GM12801 (cell line): ENCODE measurements around the gene TTC1.

Experiments used
- TF ChIP-seq, protein P1 (sequence below): IDR thresholded peaks from one replicate; pipeline ENCODE4 v1.5.1; 2011; ENCODE audit warnings: control low read depth; ENCODE audit not compliant: insufficient read length; ENCODE audit errors: extremely low read depth

Gene TTC1

DNA sequence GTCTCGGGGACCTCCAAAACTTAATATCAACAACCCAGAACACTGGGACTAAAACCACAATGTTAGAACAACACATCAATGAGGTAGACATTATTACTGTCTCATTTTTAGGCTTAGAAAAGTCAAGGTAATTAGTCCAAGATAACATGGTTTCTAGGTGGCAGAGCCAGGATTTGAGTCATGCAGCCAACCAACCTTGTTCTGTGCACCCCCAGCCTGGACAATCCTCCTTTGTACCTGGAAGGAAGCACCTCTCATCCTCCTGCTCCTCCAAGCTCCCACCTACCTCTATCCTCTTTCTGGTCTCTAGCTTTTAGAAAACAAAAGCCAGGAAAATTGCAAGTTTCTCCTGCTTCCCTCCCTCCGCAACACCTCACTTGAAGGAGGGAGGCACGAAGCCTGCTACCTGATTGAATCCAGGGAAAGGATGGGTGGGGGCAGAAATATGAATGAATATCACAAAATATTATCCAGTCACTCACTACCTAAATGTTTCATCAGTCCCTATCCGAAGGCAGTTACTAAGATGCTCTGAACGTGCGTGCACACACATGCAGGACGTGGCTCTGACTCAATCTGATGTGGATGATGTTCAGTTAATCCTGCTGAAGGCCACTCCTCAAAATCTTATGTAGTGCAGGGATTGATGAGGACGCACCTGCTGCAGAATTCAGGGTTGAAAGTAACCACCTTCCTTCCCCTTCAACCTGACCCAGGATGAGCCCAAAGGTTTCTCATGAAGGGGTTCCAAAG lies 26.3 kb upstream of the TTC1 start:
- TF ChIP-seq, protein P1, sequence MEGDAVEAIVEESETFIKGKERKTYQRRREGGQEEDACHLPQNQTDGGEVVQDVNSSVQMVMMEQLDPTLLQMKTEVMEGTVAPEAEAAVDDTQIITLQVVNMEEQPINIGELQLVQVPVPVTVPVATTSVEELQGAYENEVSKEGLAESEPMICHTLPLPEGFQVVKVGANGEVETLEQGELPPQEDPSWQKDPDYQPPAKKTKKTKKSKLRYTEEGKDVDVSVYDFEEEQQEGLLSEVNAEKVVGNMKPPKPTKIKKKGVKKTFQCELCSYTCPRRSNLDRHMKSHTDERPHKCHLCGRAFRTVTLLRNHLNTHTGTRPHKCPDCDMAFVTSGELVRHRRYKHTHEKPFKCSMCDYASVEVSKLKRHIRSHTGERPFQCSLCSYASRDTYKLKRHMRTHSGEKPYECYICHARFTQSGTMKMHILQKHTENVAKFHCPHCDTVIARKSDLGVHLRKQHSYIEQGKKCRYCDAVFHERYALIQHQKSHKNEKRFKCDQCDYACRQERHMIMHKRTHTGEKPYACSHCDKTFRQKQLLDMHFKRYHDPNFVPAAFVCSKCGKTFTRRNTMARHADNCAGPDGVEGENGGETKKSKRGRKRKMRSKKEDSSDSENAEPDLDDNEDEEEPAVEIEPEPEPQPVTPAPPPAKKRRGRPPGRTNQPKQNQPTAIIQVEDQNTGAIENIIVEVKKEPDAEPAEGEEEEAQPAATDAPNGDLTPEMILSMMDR = no peak

DNA sequence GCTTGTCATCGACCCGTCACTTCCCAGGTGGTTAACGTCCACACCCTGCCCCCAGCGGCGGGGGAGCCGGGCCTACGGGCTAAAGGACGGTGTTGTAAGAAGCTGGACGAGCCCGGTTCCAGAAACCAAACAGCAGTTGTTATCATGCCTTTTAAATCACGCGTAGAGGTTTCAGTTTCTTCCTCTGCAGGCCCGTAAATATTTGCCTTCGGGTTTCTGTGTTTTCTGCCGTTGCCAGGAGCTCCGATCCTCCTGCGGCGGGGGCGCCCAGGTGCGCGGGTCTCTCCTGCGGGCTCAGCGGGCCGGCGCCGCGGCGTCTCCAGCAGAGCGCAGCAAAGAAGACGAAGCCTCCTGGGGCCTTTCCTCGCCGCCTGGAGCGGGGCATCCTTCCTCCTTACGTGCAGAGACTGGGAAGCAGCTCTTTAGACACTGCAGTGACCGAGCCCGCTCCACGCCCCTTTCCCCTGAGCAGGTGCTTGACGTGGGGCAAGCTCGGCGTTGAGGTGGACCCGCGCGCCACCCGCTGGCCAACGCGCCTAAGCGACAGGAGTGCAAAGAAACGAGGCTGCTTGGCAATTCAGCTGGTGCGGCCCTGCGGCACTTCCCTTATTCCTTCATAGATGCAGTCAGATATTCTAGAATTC lies 21.8 kb upstream of the TTC1 start:
- TF ChIP-seq, protein P1 = no peak

DNA sequence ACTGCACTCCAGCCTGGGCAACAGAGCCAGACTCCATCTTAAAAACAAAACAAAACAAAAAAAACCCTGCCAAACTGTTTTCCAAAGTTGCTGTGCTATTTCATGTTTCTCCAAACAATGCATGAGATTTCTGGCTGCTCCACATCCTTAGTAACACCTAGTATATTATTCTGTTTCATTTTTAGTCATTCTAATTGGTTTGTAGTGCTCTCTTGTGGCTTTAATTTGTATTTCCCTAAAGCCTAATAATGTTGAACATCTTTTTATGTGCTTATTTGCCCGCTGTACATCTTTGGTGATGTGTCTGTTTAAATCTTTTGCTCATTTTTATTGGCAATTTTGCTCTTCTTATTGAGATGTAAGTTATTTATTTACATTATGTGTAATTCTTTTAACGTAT lies 18.4 kb upstream of the TTC1 start:
- TF ChIP-seq, protein P1 = no peak

DNA sequence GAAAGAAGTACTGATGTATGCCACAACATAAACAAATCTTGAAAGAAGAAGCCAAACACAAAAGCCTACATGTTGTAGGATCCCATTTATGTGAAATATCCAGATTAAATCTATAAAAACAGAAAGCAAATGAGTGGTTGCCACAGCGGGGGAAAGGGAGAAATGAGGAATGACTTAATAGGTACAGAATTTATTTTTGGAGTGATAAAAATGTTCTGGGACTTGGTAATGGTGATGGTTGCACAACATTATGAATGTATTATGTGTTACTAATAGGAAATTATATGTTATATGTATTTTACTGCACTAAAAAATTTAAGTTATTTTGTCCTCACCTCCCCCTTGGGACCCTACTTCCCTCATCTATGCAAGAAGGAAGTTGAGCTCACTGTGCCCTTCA lies 16.4 kb upstream of the TTC1 start:
- TF ChIP-seq, protein P1 = no peak

DNA sequence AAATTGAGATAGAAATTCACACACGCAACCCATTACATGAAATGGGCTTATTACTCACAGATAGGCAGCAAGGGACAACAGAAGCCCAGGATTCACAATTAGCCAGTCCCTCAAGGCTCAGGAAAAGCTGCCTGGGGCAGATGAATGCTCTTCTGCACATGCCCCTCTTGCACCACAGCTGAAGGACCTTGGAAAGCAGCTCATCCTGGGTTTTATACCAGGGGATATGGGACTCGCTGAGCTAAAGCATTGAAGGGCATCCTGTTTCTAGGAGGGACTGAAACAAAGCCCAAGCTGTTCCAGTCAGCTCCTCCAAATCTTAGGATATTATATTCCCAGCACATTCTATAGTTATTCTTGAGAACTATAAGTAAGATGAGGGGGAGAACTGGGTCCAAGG lies 15.7 kb upstream of the TTC1 start:
- TF ChIP-seq, protein P1 = no peak

DNA sequence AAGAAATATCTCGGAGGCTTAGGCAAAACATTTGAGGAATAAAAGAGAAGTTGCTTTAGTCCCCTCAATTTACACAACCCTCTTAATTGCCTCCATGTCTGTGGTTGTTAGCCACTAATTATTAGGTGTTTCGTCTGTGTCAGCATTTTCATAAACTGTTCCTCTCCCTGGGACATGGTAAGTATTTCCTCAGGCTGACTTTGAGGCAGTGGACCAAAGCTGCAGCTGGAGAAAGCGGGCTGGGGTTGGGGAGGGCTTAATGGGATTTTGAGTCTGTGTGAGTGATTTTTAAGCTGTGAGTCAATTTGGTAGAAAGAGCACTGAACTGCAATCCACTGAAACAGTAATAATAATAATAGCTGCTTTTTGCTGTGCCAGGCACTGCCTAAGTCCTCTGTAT lies 13.0 kb upstream of the TTC1 start:
- TF ChIP-seq, protein P1 = no peak

DNA sequence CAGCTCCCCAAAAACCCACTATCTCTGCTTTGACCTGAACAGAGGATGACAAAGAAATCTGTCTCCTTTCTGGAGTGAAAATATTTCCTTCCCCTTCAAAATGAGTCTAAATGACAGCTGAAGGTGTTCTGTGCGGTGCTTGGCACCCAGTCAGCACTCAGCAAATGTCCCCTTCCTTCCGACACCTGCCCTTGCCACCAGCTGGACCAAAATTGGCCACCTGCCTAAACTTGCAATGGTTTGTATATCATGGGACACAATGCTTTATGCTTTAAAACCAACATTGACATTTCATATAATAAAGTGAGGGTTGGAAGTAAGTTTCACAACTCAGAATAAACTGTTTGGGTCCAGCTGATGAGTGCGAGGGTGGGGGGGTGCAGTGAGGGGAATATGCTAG lies 7.5 kb upstream of the TTC1 start:
- TF ChIP-seq, protein P1 = no peak
